NCI-H226 (cell line): ENCODE results near the gene TUBA1A.
A peak's percentile ranks its signal among the peaks of the same experiment; 100 is the strongest.
"Not testable (repeated sequence)": the region's sequence is repeated elsewhere in the genome, so short reads cannot be mapped to it uniquely, and the experiment has no call there.

Experiments used
- DNase-seq: peaks from one replicate; pipeline ENCODE4 v3.0.0-alpha.2; 2015

TUBA1A gene

GRCh38 chr12:49200919-49201594 is 12.2 kb upstream of the TUBA1A start:
- DNase-seq: peak; percentile 74

- DNase-seq: peak; percentile 84
These were observed 9.7 kb upstream of the TUBA1A start for GRCh38 chr12:49198431-49199155.

GRCh38 chr12:49197256-49197655 is 8.4 kb upstream of the TUBA1A start:
- no peak for DNase-seq

- no peak for DNase-seq
These were observed 6.9 kb upstream of the TUBA1A start for GRCh38 chr12:49195736-49196135.

GRCh38 chr12:49193746-49194145 is 4.9 kb upstream of the TUBA1A start:
- not testable (repeated sequence) for DNase-seq

GRCh38 chr12:49191498-49191897 is 2.6 kb upstream of the TUBA1A start:
- not testable (repeated sequence) for DNase-seq

- DNase-seq: no peak
These were observed 2.1 kb upstream of the TUBA1A start for GRCh38 chr12:49190974-49191373.

GRCh38 chr12:49189731-49190716 is 1.1 kb upstream of the TUBA1A start:
- DNase-seq: no peak

- peak; percentile 72 for DNase-seq
These were observed 522 bp downstream of the TUBA1A start for GRCh38 chr12:49188201-49188915.

GRCh38 chr12:49187184-49187583 is 1.7 kb downstream of the TUBA1A start:
- DNase-seq: no peak

- not testable (repeated sequence) for DNase-seq
These were observed 2.6 kb downstream of the TUBA1A start for GRCh38 chr12:49186307-49186706.

GRCh38 chr12:49184697-49185096 is 4.2 kb downstream of the TUBA1A start:
- DNase-seq: not testable (repeated sequence)

GRCh38 chr12:49183214-49183950 is 5.5 kb downstream of the TUBA1A start:
- not testable (repeated sequence) for DNase-seq

- DNase-seq: no peak
These were observed 14.7 kb downstream of the TUBA1A start for GRCh38 chr12:49174218-49174617.

GRCh38 chr12:49170924-49171323 is 18.0 kb downstream of the TUBA1A start:
- no peak for DNase-seq

- DNase-seq: no peak
These were observed 23.8 kb downstream of the TUBA1A start for GRCh38 chr12:49165114-49165513.

GRCh38 chr12:49161901-49162300 is 27.0 kb downstream of the TUBA1A start:
- not testable (repeated sequence) for DNase-seq

GRCh38 chr12:49161092-49161795 is 27.6 kb downstream of the TUBA1A start:
- no peak for DNase-seq

GRCh38 chr12:49160399-49160798 is 28.5 kb downstream of the TUBA1A start:
- DNase-seq: no peak

GRCh38 chr12:49154221-49154620 is 34.7 kb downstream of the TUBA1A start:
- DNase-seq: no peak

- DNase-seq: no peak
These were observed 41.5 kb downstream of the TUBA1A start for GRCh38 chr12:49147384-49147783.
